Thoracic aorta endothelial cell (primary cell): ENCODE data around the gene MCU. TPM values are rescaled to one million over a fixed set of nuclear protein-coding genes. Genes with fewer than 3 reads are reported as not detected.

Source experiments
- small RNA-seq: library from RNA; depleted of rRNA; stranded (forward); fragments of <200 nt; gene quantifications from one replicate; pipeline ENCODE3, GENCODE V24; 2012
- total RNA-seq: library from RNA; depleted of rRNA; stranded (reverse); fragments of >200 nt; gene quantifications from 2 replicates; pipeline ENCODE4 v1.2.3, GENCODE V29; 2012

MCU gene, protein sequence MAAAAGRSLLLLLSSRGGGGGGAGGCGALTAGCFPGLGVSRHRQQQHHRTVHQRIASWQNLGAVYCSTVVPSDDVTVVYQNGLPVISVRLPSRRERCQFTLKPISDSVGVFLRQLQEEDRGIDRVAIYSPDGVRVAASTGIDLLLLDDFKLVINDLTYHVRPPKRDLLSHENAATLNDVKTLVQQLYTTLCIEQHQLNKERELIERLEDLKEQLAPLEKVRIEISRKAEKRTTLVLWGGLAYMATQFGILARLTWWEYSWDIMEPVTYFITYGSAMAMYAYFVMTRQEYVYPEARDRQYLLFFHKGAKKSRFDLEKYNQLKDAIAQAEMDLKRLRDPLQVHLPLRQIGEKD
- 31.5 and 36.5 TPM in 2 replicates for total RNA-seq

DNA sequence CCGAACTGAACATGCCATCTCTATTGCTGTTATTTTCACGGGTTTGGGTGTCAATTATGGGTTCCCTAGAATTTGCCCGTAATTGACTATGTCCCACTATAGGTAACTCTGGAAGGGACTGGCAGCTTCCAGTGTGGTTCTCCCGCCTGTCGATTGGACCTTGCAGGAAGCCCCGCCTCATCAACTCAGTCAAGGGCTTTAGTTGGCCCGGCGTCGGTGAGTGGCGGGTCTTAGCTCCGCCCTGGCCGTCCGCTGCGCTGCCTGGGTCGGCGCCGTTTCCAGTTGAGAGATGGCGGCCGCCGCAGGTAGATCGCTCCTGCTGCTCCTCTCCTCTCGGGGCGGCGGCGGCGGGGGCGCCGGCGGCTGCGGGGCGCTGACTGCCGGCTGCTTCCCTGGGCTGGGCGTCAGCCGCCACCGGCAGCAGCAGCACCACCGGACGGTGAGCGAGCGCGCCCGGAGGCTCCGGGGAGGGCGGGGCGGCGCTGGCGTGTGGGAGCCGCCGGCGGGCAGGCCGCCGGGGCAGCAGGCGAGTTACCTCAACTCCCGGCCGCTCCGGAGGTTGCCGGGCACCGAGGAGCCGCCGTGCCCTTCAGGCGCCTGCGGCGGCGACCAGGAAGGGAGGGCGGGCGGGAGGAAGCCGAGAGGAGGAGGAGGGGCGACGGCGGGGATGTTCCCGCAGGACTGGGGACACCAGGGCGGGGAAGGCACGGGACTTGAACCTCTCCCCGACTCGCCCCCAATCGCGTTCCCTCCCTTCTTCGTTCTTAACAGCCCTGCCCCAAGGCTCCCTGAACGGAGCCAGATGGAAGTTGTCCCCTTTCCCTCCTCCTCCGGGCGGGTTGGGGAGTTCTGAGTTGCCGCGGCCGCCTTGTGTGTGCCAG is at the start of gene MCU:
Gene MCU (plus strand): TSS at position 281 of the 881 bp plus-strand sequence. CDS start 9 bp downstream, at position 290.

DNA sequence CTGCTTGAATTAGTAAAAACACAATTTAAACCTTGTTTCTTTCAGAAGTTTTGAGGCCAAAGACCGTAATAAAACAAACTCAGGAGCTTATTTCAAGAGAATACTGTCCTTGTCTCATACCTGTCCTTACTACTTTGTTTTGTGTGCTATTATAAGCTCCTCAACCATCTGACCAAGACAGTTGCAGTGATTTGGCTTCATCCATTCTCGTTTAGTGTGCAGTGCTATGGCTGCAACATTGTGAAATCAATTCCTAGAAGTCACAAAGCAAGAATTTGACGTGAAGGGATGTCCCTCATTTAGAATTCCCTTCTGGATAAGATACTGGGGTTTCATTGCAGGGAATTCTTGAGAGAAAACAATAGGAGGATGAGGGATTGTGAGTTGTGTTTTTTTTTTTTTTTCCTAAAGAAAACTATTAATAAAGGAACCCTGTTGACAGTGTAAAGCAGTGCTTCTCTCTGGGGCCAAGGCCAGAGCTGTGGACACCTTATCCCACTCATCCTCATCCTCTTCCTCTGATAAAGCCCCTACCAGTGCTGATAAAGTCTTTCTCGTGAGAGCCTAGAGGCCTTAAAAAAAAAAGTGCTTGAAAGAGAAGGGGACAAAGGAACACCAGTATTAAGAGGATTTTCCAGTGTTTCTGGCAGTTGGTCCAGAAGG is 201.3 kb downstream of the MCU start, which contains the start of gene OIT3:
Gene OIT3 (plus strand): TSS at position 604 of the 663 bp plus-strand sequence. CDS start 60 bp downstream, outside the sequence.

Small RNA genes lying within 50 kb of the gene (small RNA-seq; reads per million reads assigned to genes)
- gene MIR4676 (not detected), gene RF00019 (not detected)

Other genes with a start within 250 kb of the MCU start
- 39.1 and 45.9 TPM in 2 replicates for gene MICU1, start 66.1 kb upstream of the MCU start, total RNA-seq
- under 0.01 TPM in 1 of 2 replicates, not detected in the other for gene OIT3, start 201.6 kb downstream of the MCU start, total RNA-seq